K562 (cell line): ENCODE data around the gene CMSS1. TPM values are rescaled to one million over a fixed set of nuclear protein-coding genes. Genes with fewer than 3 reads are reported as not detected.

Experiments used
- ATAC-seq: fragments of 200-7000 bp; cut with Tn5 transposase; 3 replicates; pipeline ENCODE4 v1.9.1; 2020; ENCODE audit warnings: moderate library complexity
- BruUV-seq: library from RNA; stranded (reverse); fragments of 400-500 nt; replicated peaks from 2 replicates; lab custom pipeline; 2021; lab: Mats Ljungman, UMichigan
- CTCF ChIA-PET: fragments of 300-600 bp; formaldehyde crosslinking; extraction: SDS; loops from one replicate; lab custom pipeline; 2021; ENCODE audit warnings: low intra/inter-chr PET ratio; lab: Yijun Ruan, JAX
- POLR2A ChIA-PET: fragments of 300-600, 350-650 bp; sonication (Branson Sonifier 250); formaldehyde crosslinking; extraction: SDS; loops from one replicate; lab custom pipeline; 2021; ENCODE audit warnings: antibody characterized with exemption, inconsistent platforms; lab: Yijun Ruan, JAX
- DNase-seq, 4 experiments: peaks; one replicate each; pipeline versions ENCODE4 v3.0.0 to v3.0.0-alpha.2; 2011 to 2018; ENCODE audit warnings: low spot score in 3 of 4, mixed read lengths in 3 of 4; ENCODE audit errors: extremely low read depth in 1 of 4
- FAIRE-seq: peaks from 2 replicates; lab custom pipeline; 2011; peaks lifted over from hg19 to GRCh38; lab: Jason Lieb, UNC
- H2AFZ ChIP-seq: 2 replicates; pipeline ENCODE4 v1.6.0; 2011; ENCODE audit warnings: low read depth, low read length, control low read depth, inconsistent platforms
- H3K27ac ChIP-seq: fragments of 200-600 bp; 3 replicates; pipeline ENCODE4 v1.8.0; 2011; ENCODE audit warnings: low read depth, mild to moderate bottlenecking, control low read depth, inconsistent platforms, low read length, moderate library complexity, mixed read lengths; ENCODE audit errors: extremely low read depth
- H3K27me3 ChIP-seq, 2 experiments: fragments of 300-600 bp in 1 of 2; 2 replicates in 1 of 2; 3 replicates in 1 of 2; pipeline versions ENCODE4 v1.6.0 to v1.8.0; 2011; ENCODE audit warnings: inconsistent platforms in 2 of 2, low read length in 2 of 2, mild to moderate bottlenecking in 1 of 2, mixed read lengths in 1 of 2, moderate library complexity in 1 of 2; ENCODE audit not compliant: control insufficient read depth in 2 of 2, insufficient read depth in 2 of 2
- H3K36me3 ChIP-seq: fragments of 300-600 bp; 3 replicates; pipeline ENCODE4 v1.8.0; 2011; ENCODE audit warnings: mild to moderate bottlenecking, low read length, inconsistent platforms; ENCODE audit not compliant: control insufficient read depth, insufficient read depth
- H3K4me1 ChIP-seq, 2 experiments: fragments of 200-600 bp in 1 of 2; replicated peaks in 1 of 2; 2 replicates in 1 of 2; 3 replicates in 1 of 2; pipeline versions ENCODE4 v1.5.1 to v1.8.0; 2011; ENCODE audit warnings: inconsistent platforms in 2 of 2, low read length in 2 of 2, mild to moderate bottlenecking in 1 of 2, mixed read lengths in 1 of 2, moderate library complexity in 1 of 2; ENCODE audit not compliant: control insufficient read depth in 2 of 2, insufficient read depth in 2 of 2
- H3K4me2 ChIP-seq: 2 replicates; pipeline ENCODE4 v1.6.1; 2011; ENCODE audit warnings: low read length, control low read depth, inconsistent platforms, mixed read lengths; ENCODE audit not compliant: insufficient read depth
- H3K4me3 ChIP-seq: fragments of 200-600 bp; sonication (generic), shearing (Covaris generic); 2 replicates; pipeline ENCODE4 v1.5.1; 2016; ENCODE audit warnings: control low read depth, inconsistent platforms
- H3K79me2 ChIP-seq: fragments of 200-600 bp; 3 replicates; pipeline ENCODE4 v1.8.0; 2011; ENCODE audit warnings: low read length, inconsistent platforms; ENCODE audit not compliant: control insufficient read depth, insufficient read depth
- H3K9ac ChIP-seq, 2 experiments: 2 replicates each; pipeline versions ENCODE4 v1.6.0 to v1.6.1; 2011; ENCODE audit warnings: low read depth in 2 of 2, low read length in 2 of 2, control low read depth in 1 of 2, inconsistent platforms in 1 of 2, mild to moderate bottlenecking in 1 of 2, mixed read lengths in 1 of 2; ENCODE audit not compliant: insufficient read depth in 1 of 2
- H3K9me1 ChIP-seq: one replicate; pipeline ENCODE4 v1.6.0; 2011; ENCODE audit warnings: inconsistent platforms, mild to moderate bottlenecking, low read length, moderate library complexity; ENCODE audit not compliant: control insufficient read depth, insufficient read depth
- H3K9me3 ChIP-seq: replicated peaks from 2 replicates; pipeline ENCODE4 v1.5.1; 2011; ENCODE audit warnings: low read depth, low read length, inconsistent platforms; ENCODE audit not compliant: control insufficient read depth, insufficient read depth
- H4K20me1 ChIP-seq: replicated peaks from 2 replicates; pipeline ENCODE4 v1.6.1; 2011; ENCODE audit warnings: low read length, inconsistent platforms, mixed read lengths; ENCODE audit not compliant: control insufficient read depth, insufficient read depth
- NFIC ChIP-seq: fragments of 450-650 bp; IDR thresholded peaks from 2 replicates; pipeline ENCODE4 v1.6.1; 2017; ENCODE audit warnings: mild to moderate bottlenecking, inconsistent platforms
- SPI1 ChIP-seq: IDR thresholded peaks from 2 replicates; pipeline ENCODE4 v1.6.1; 2011; ENCODE audit warnings: low read depth, low read length, control low read depth, borderline replicate concordance
- TEAD2 ChIP-seq: fragments of 450-650 bp; IDR thresholded peaks from 2 replicates; pipeline ENCODE4 v1.6.1; 2016; ENCODE audit warnings: missing genetic modification characterization, control low read depth, missing compliant biosample characterization
- ZNF232 ChIP-seq: sonication (generic); formaldehyde crosslinking; IDR thresholded peaks from 2 replicates; pipeline ENCODE4 v1.8.0; 2022; ENCODE audit warnings: mild to moderate bottlenecking, missing genetic modification reagents
- in situ Hi-C: fragments of 300-500 bp; cut with MboI; formaldehyde crosslinking; loops from 4 replicates; pipeline ENCODE4 v1.15.0; 2018; ENCODE audit warnings: inconsistent platforms, mixed read lengths
- intact Hi-C: fragments of 100-400 bp; cut with micrococcal nuclease; formaldehyde crosslinking; loops from 2 replicates; pipeline ENCODE4 v1.14.2; 2022
- polyA plus RNA-seq, 8 experiments: library from polyadenylated mRNA; depleted of rRNA in 4 of 8; stranded (reverse) in 5 of 8; unstranded in 3 of 8; fragments of >200 nt; fragmentation: Nextera tagmentation in 2 of 8; fragmentation: Illumina TruSeq in 1 of 8; extraction: Ambion mirVana in 2 of 8; extraction: Trizol in 1 of 8; gene quantifications; 2 replicates each; pipeline versions ENCODE4 v1.2.1 to v1.2.3, GENCODE V29; 2011 to 2014; ENCODE audit warnings: inconsistent platforms in 1 of 8, missing spikeins in 1 of 8
- total RNA-seq, 7 experiments: library from RNA; depleted of rRNA in 6 of 7; stranded (reverse); fragments of >200 nt in 6 of 7; fragmentation: Illumina TruSeq in 2 of 7; extraction: Trizol in 2 of 7; gene quantifications; 2 replicates each; pipeline versions ENCODE4 v1.2.1 to v1.2.3, GENCODE V29; 2011 to 2021; ENCODE audit warnings: low replicate concordance in 1 of 7

Gene CMSS1
- total and polyA plus RNA-seq, 9 of the 15 experiments (the other 6 are each of a cell fraction or from before 2014, with no cell fraction given), result 46.9 to 109 (median 72.3) TPM

DNA sequence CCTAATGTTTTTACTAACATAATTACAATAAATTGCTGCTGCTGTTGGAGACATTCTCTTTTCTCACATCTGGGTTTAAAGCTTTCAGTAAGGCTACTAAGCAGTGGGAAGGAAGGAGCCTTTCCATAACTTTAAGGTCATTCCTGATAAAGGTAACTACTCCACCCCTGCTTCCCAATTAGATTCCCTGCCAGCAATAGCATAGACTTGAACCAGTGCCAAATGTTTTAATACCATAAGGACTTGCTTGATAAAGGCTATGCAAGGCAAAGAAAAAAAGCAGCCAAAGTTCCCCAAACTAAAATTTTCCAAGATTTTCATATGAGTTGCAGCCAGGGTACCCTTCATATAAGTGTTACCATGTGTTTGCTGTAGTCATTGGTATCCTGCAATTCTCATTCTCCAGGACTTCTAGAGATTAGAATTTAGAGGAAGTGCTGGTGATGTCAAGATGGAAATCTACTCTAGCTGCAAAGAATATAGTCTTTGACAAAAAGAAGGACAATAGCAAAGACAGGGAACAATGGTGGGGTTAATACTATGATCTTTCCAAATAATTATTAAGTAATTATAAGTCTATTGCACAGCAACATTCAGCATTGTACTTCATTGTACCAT, 190.5 kb downstream of the CMSS1 start:
- Histone ChIP-seq H3K36me3 (no peaks in the 10 kb centered on the region), H3K4me1 (peaks cover 0 to 8% of the 10 kb centered on the region in 2 experiments; a peak in 2 of 5 replicates), H3K4me2 (no peak overlapping the region), H3K79me2 (no peaks in the 10 kb centered on the region; the same call in 2 of the 3 replicates)
- POLR2A ChIA-PET, result no interaction called here
- no TSS peak for BruUV-seq
- CTCF ChIA-PET, result no interaction called here
- TF ChIP-seq TEAD2 (tag), result no peak
- TF ChIP-seq ZNF232 (CRISPR knock-in tag), result no peak
- peak; percentile 49 for TF ChIP-seq NFIC
- TF ChIP-seq SPI1, result peak; percentile 71
- TF ChIP-seq, all 486 proteins: peak for 2
- Histone ChIP-seq H3K27me3 (no peaks in the 10 kb centered on the region), H2AFZ (no peak overlapping the region), H3K9ac (no peak overlapping the region), H3K9me3 (no peaks in the 10 kb centered on the region), H4K20me1 (no peaks in the 10 kb centered on the region), H3K9me1 (no peaks in the 10 kb centered on the region), H3K4me3 (no peak overlapping the region), H3K27ac (no peak overlapping the region)
- ATAC-seq (no peak), DNase-seq (no peak), FAIRE-seq (no peak)
- intact Hi-C loops, result loop anchor here (10.0 kb wide), 2 partner anchors 57 to 163 kb away; no protein-coding TSS in a partner anchor
- in situ Hi-C loops, result no loop called here
